ENCODE data around the gene CCDC85B. TPM values are rescaled to one million over a fixed set of nuclear protein-coding genes. Genes with fewer than 3 reads are reported as not detected.

CCDC85B gene
- total and polyA plus RNA-seq, 2 of the 8 experiments (the other 6 are each of a cell fraction or from before 2014, with no cell fraction given): 19.8 to 30.8 TPM

- Histone ChIP-seq H3K27ac (ENCODE audit: low read depth, low read length) (no peak within 1 kb of the TSS), H3K9me3 (ENCODE audit: insufficient read depth in 2 of 2, low read depth in 1 of 2, low read length in 1 of 2) (no peaks in the 10 kb centered on the region), H2BK12ac (ENCODE audit: low read depth, low read length) (no peak within 1 kb of the TSS), H3K18ac (ENCODE audit: extremely low read depth, low read length) (peak within 1 kb of the TSS; percentile 78), H3K4me1 (replicated peaks in 1 of 4; ENCODE audit: control insufficient read depth in 3 of 4, insufficient read depth in 4 of 4, low read length in 3 of 4) (peaks cover 0 to 10% (median 3%) of the 10 kb centered on the region in 4 experiments; a peak in 5 of 7 replicates), H3K4ac (replicated peaks; ENCODE audit: insufficient read length, low read depth, low read length) (no peak within 1 kb of the TSS), H3K4me3 (ENCODE audit: extremely low read depth in 1 of 4, insufficient read depth in 2 of 4, low read depth in 3 of 4, low read length in 4 of 4) (peak within 1 kb of the TSS; percentile 49 to 77 (median 68)), H2BK15ac (ENCODE audit: low read length) (no peak within 1 kb of the TSS), H3K4me2 (ENCODE audit: insufficient read depth in 1 of 2, low read depth in 2 of 2, low read length in 2 of 2) (peak within 1 kb of the TSS; percentile 83 to 90), H3K9ac (replicated peaks in 1 of 4; ENCODE audit: extremely low read depth in 1 of 4, low read depth in 3 of 4, low read length in 3 of 4) (peak within 1 kb of the TSS in 2 of 4 experiments; percentile 7 to 12; a peak in 1 of 7 replicates), H3K56ac (replicated peaks; ENCODE audit: insufficient read length, low read depth, low read length) (peak within 1 kb of the TSS; percentile 77), H4K8ac (ENCODE audit: extremely low read depth, insufficient read depth, low read length) (peak within 1 kb of the TSS; percentile 71), H4K5ac (ENCODE audit: insufficient read length, low read depth, low read length) (peak within 1 kb of the TSS; percentile 57), H4K91ac (replicated peaks; ENCODE audit: insufficient read length, low read length) (peak within 1 kb of the TSS; percentile 65), H2AK5ac (ENCODE audit: low read depth, low read length) (peak within 1 kb of the TSS; percentile 40; the same call in 1 of the 2 replicates), H3K36me3 (ENCODE audit: control insufficient read depth in 2 of 4, insufficient read depth in 4 of 4, low read length in 3 of 4) (no peaks in the 10 kb centered on the region), H3K23me2 (ENCODE audit: low read depth, low read length) (peaks cover 7% of the 10 kb centered on the region; the same call in 1 of the 2 replicates), H3K79me1 (ENCODE audit: low read depth, low read length) (no peaks in the 10 kb centered on the region; the same call in 1 of the 2 replicates), H2BK20ac (ENCODE audit: low read length) (no peak within 1 kb of the TSS), H4K20me1 (replicated peaks in 1 of 2; ENCODE audit: control insufficient read depth in 1 of 2, insufficient read depth in 2 of 2, low read length in 2 of 2) (peaks cover 0 to 2% of the 10 kb centered on the region in 2 experiments), H2AFZ (ENCODE audit: low read length) (peak within 1 kb of the TSS; percentile 28; the same call in 1 of the 2 replicates), H2BK120ac (replicated peaks; ENCODE audit: low read depth, low read length) (no peak within 1 kb of the TSS), H3K23ac (ENCODE audit: insufficient read length) (no peak within 1 kb of the TSS), H3K14ac (ENCODE audit: insufficient read length) (no peak within 1 kb of the TSS), H2BK5ac (ENCODE audit: low read depth, low read length) (no peak within 1 kb of the TSS; the same call in 1 of the 2 replicates), H3K27me3 (replicated peaks in 1 of 4; ENCODE audit: control insufficient read depth in 3 of 4, extremely low read depth in 1 of 4, insufficient read depth in 3 of 4, low read length in 3 of 4) (peaks cover 0 to 35% (median 15%) of the 10 kb centered on the region in 4 experiments; a peak in 4 of 7 replicates), H3K79me2 (ENCODE audit: control insufficient read depth in 1 of 2, insufficient read depth in 2 of 2, low read length in 2 of 2) (no peaks in the 10 kb centered on the region)
- ChIA-PET CTCF (ENCODE audit: partially characterized antibody) (interaction anchor here (1.1 to 8.9 kb wide), 9 partner anchors 9 to 93 kb away, joined by 3 to 210 read pairs (median 10); partner anchors contain the start of genes CCDC85B, CFL1, FIBP and MUS81), POLR2A (ENCODE audit: partially characterized antibody) (interaction anchor here (1.1 to 39.7 kb wide), 4 partner anchors 2 to 88 kb away, joined by 3 to 1071 read pairs (median 538); partner anchors contain the start of genes CCDC85B, CFL1, CTSW and EFEMP2)
- 8% methylated on average over 9 of the region's 69 CpGs; no CpG with 5 or more reads in 1 of the 2 experiments for WGBS, 2 experiments (ENCODE audit: extremely low coverage in 1 of 2, insufficient coverage in 1 of 2, insufficient read length in 1 of 2, insufficient replicate concordance in 2 of 2, low coverage in 1 of 2, low lambda C conversion rate in 2 of 2, missing lambda C conversion rate in 1 of 2)
- DNase-seq (ENCODE audit: low read depth in 1 of 2, low spot score in 2 of 2) (peak in 1 of 2 experiments; percentile 61), FAIRE-seq (no peak)
- TF ChIP-seq BACH1 (IDR thresholded peaks at IDR 0.05; ENCODE audit: low read length): no peak
- TF ChIP-seq KDM4A (IDR thresholded peaks at IDR 0.05; ENCODE audit: low read depth, low read length, severe bottlenecking): peak; percentile 58
Observed at GRCh38 chr11:65872586-65873317, 17.7 kb upstream of the CCDC85B start, which contains the start of gene EFEMP2. Gene EFEMP2, minus strand, starts transcription at chr11:65872800. Its CDS starts 446 bp downstream, at chr11:65872354.

Measured in H1 (cell line).